ENCODE measurements around the gene FAM187B.

DNA sequence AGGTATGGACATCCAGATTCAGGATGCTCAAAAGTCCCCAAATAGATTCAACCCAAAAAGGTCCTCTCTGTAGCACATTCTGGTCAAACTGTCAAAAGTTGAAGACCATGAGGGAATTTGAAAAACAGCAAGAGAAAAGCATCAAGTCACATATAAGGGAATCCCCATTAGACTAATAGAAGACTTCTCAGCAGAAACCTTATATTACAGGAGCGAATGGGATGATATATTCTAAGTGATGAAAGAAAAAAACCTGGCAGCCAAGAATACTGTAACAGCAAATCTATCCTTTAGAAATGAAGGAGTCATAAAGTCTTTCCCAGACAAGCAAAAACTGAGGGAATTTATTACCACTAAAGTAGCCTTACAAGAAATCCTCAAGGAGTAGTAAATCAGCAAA, 44.3 kb downstream of the FAM187B start:
- TF ChIP-seq, protein P1, sequence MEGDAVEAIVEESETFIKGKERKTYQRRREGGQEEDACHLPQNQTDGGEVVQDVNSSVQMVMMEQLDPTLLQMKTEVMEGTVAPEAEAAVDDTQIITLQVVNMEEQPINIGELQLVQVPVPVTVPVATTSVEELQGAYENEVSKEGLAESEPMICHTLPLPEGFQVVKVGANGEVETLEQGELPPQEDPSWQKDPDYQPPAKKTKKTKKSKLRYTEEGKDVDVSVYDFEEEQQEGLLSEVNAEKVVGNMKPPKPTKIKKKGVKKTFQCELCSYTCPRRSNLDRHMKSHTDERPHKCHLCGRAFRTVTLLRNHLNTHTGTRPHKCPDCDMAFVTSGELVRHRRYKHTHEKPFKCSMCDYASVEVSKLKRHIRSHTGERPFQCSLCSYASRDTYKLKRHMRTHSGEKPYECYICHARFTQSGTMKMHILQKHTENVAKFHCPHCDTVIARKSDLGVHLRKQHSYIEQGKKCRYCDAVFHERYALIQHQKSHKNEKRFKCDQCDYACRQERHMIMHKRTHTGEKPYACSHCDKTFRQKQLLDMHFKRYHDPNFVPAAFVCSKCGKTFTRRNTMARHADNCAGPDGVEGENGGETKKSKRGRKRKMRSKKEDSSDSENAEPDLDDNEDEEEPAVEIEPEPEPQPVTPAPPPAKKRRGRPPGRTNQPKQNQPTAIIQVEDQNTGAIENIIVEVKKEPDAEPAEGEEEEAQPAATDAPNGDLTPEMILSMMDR (IDR thresholded peaks at IDR 0.05; ENCODE audit: low read depth, low read length), result no peak
- TF ChIP-seq, protein P2, sequence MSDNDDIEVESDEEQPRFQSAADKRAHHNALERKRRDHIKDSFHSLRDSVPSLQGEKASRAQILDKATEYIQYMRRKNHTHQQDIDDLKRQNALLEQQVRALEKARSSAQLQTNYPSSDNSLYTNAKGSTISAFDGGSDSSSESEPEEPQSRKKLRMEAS (IDR thresholded peaks at IDR 0.05; ENCODE audit: low read depth, low read length), result no peak
- no peak for TF ChIP-seq POLR2A (IDR thresholded peaks at IDR 0.05; ENCODE audit: extremely low read depth, insufficient read length)
- TF ChIP-seq MYC (IDR thresholded peaks at IDR 0.05; ENCODE audit: low read depth, low read length), result no peak

All from NB4 (cell line).